Peyer's patch (tissue), 4 donors: ENCODE data around the gene LRATD1.
"Not testable (repeated sequence)": the region's sequence is repeated elsewhere in the genome, so short reads cannot be mapped to it uniquely, and the experiment has no call there.

Experiments
- POLR2A ChIP-seq, 2 donors: fragments of 450-650 bp; IDR thresholded peaks; one replicate each; pipeline ENCODE4 v1.5.1; 2017; ENCODE audit warnings: antibody characterized with exemption in 2 of 2, mild to moderate bottlenecking in 2 of 2, moderate library complexity in 2 of 2
- TF ChIP-seq, protein P1 (sequence below), 6 experiments: fragments of 450-650 bp in 4 of 6; fragments of 200-600 bp in 2 of 6; sonication (generic) in 1 of 6; IDR thresholded peaks; one replicate each; pipeline ENCODE4 v1.5.1; 2017 to 2019; ENCODE audit warnings: antibody characterized with exemption in 6 of 6, mild to moderate bottlenecking in 3 of 6, moderate library complexity in 1 of 6

DNA sequence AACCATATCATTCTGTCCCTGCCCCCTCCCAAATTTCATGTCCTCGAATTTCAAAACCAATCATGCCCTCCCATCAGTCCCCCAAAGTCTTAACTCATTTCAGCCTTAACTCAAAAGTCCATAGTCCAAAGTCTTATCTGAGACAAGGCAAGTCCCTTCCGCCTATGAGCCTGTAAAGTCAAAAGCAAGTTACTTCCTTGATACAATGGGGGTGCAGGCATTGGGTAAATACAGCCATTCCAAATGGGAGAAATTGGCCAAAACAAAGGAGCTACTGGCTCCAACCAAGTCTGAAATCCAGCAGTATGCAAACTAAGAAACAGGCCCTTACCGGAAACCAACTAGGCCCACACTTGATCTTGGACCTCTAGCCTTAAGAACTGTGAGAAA is 10.0 kb upstream of the LRATD1 start:
- not testable (repeated sequence) for TF ChIP-seq POLR2A (IDR thresholded peaks at IDR 0.05)
- TF ChIP-seq, protein P1, sequence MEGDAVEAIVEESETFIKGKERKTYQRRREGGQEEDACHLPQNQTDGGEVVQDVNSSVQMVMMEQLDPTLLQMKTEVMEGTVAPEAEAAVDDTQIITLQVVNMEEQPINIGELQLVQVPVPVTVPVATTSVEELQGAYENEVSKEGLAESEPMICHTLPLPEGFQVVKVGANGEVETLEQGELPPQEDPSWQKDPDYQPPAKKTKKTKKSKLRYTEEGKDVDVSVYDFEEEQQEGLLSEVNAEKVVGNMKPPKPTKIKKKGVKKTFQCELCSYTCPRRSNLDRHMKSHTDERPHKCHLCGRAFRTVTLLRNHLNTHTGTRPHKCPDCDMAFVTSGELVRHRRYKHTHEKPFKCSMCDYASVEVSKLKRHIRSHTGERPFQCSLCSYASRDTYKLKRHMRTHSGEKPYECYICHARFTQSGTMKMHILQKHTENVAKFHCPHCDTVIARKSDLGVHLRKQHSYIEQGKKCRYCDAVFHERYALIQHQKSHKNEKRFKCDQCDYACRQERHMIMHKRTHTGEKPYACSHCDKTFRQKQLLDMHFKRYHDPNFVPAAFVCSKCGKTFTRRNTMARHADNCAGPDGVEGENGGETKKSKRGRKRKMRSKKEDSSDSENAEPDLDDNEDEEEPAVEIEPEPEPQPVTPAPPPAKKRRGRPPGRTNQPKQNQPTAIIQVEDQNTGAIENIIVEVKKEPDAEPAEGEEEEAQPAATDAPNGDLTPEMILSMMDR (IDR thresholded peaks at IDR 0.05) = not testable (repeated sequence)
